Liver (tissue), 9 donors: ENCODE measurements around the gene INTS15. TPM values are rescaled to one million over a fixed set of nuclear protein-coding genes. Genes with fewer than 3 reads are reported as not detected.

Experiments
- DNase-seq: peaks from one replicate; pipeline ENCODE4 v3.0.0-alpha.2; 2017; ENCODE audit warnings: low spot score
- H3K27ac ChIP-seq, 2 donors: one replicate each; pipeline ENCODE4 v1.7.0; 2013; ENCODE audit warnings: inconsistent platforms in 2 of 2, low read length in 2 of 2, control low read depth in 1 of 2, low read depth in 1 of 2, mild to moderate bottlenecking in 1 of 2
- H3K27me3 ChIP-seq, 4 donors: one replicate each; pipeline versions ENCODE4 v1.6.1 to v1.7.0; 2013; ENCODE audit warnings: low read length in 3 of 4, inconsistent platforms in 1 of 4, mild to moderate bottlenecking in 1 of 4, moderate library complexity in 1 of 4; ENCODE audit not compliant: control insufficient read depth in 4 of 4, insufficient read depth in 4 of 4
- H3K36me3 ChIP-seq, 4 donors: one replicate each; pipeline versions ENCODE4 v1.6.1 to v1.7.0; 2013; ENCODE audit warnings: low read length in 3 of 4, mild to moderate bottlenecking in 3 of 4, low read depth in 1 of 4, moderate library complexity in 1 of 4; ENCODE audit not compliant: control insufficient read depth in 4 of 4, insufficient read depth in 3 of 4
- H3K4me1 ChIP-seq, 4 donors: one replicate each; pipeline versions ENCODE4 v1.6.1 to v1.7.0; 2013; ENCODE audit warnings: low read length in 3 of 4, mild to moderate bottlenecking in 3 of 4, moderate library complexity in 1 of 4; ENCODE audit not compliant: control insufficient read depth in 4 of 4, insufficient read depth in 4 of 4
- H3K4me3 ChIP-seq, 3 donors: one replicate each; pipeline versions ENCODE4 v1.6.1 to v1.7.0; 2013; ENCODE audit warnings: low read length in 3 of 3, control low read depth in 1 of 3, low read depth in 1 of 3, mild to moderate bottlenecking in 1 of 3
- H3K9ac ChIP-seq, 2 donors: one replicate each; pipeline ENCODE4 v1.7.0; 2013; ENCODE audit warnings: low read length in 2 of 2, mild to moderate bottlenecking in 2 of 2, moderate library complexity in 2 of 2, control low read depth in 1 of 2, low read depth in 1 of 2
- H3K9me3 ChIP-seq, 4 donors: one replicate each; pipeline versions ENCODE4 v1.6.1 to v1.7.0; 2013; ENCODE audit warnings: low read length in 3 of 4; ENCODE audit not compliant: control insufficient read depth in 4 of 4
- EGR1 ChIP-seq, 2 donors: IDR thresholded peaks; 2 replicates each; pipeline ENCODE4 v1.6.1; 2016 to 2018; ENCODE audit warnings: antibody characterized with exemption in 2 of 2, low read depth in 2 of 2
- FOXA1 ChIP-seq: IDR thresholded peaks from 2 replicates; pipeline ENCODE4 v1.6.1; 2016; ENCODE audit warnings: antibody characterized with exemption
- GABPA ChIP-seq, 2 donors: IDR thresholded peaks in 1 of 2; conservative IDR thresholded peaks in 1 of 2; 2 replicates each; pipeline ENCODE4 v1.6.1; 2016; ENCODE audit warnings: antibody characterized with exemption in 2 of 2, mild to moderate bottlenecking in 1 of 2, moderate library complexity in 1 of 2
- HNF4A ChIP-seq, 2 donors: conservative IDR thresholded peaks; 2 replicates each; pipeline ENCODE4 v1.6.1; 2016; ENCODE audit warnings: antibody characterized with exemption in 2 of 2, mild to moderate bottlenecking in 2 of 2
- HNF4G ChIP-seq: IDR thresholded peaks from 2 replicates; pipeline ENCODE4 v1.6.1; 2016; ENCODE audit warnings: antibody characterized with exemption
- NR2F2 ChIP-seq: IDR thresholded peaks from 2 replicates; pipeline ENCODE4 v1.6.1; 2016; ENCODE audit warnings: antibody characterized with exemption
- RAD21 ChIP-seq, 2 donors: IDR thresholded peaks; 2 replicates each; pipeline ENCODE4 v1.6.1; 2016; ENCODE audit warnings: antibody characterized with exemption in 2 of 2, mild to moderate bottlenecking in 2 of 2
- RXRA ChIP-seq, 2 donors: IDR thresholded peaks; 2 replicates each; pipeline ENCODE4 v1.6.1; 2017 to 2018; ENCODE audit warnings: antibody characterized with exemption in 2 of 2, mild to moderate bottlenecking in 1 of 2
- SP1 ChIP-seq: IDR thresholded peaks from 2 replicates; pipeline ENCODE4 v1.6.1; 2018; ENCODE audit warnings: antibody characterized with exemption, mild to moderate bottlenecking
- TAF1 ChIP-seq: conservative IDR thresholded peaks from 2 replicates; pipeline ENCODE4 v1.6.1; 2016; ENCODE audit warnings: antibody characterized with exemption, mild to moderate bottlenecking
- YY1 ChIP-seq: IDR thresholded peaks from 2 replicates; pipeline ENCODE4 v1.6.1; 2016; ENCODE audit warnings: antibody characterized with exemption, mild to moderate bottlenecking
- WGBS: extraction: QIAGEN DNeasy Blood & Tissue Kit; methylation state at CpG from one replicate; pipeline ENCODE4 v1.1.7; 2013; 5-methylcytosine and 5-hydroxymethylcytosine counted together
- polyA plus RNA-seq, 2 donors: library from polyadenylated mRNA; stranded (reverse) in 1 of 2; unstranded in 1 of 2; fragments of 200-250 nt in 1 of 2; fragments of >200 nt in 1 of 2; fragmentation: Nextera tagmentation in 1 of 2; extraction: Ambion mirVana in 1 of 2; gene quantifications; one replicate each; pipeline versions ENCODE4 v1.2.1 to v1.2.3, GENCODE V29; 2013 to 2015
- total RNA-seq, 2 donors: library from RNA; depleted of rRNA; stranded (reverse); fragments of >200 nt; gene quantifications; one replicate each; pipeline ENCODE4 v1.2.3, GENCODE V29; 2014
- TF ChIP-seq, protein P1 (sequence below): fragments of 150-350 bp; IDR thresholded peaks from 2 replicates; pipeline ENCODE4 v1.5.1; 2017; ENCODE audit warnings: improper control_type of control experiment, low read depth, low read length; ENCODE audit not compliant: missing input control
- TF ChIP-seq, protein P2 (sequence below): IDR thresholded peaks from 2 replicates; pipeline ENCODE4 v1.6.1; 2016; ENCODE audit warnings: antibody characterized with exemption
- TF ChIP-seq, protein P3 (sequence below): IDR thresholded peaks from 2 replicates; pipeline ENCODE4 v1.6.1; 2016; ENCODE audit warnings: antibody characterized with exemption
- TF ChIP-seq, protein P4 (sequence below): IDR thresholded peaks from 2 replicates; pipeline ENCODE4 v1.6.1; 2016; ENCODE audit warnings: antibody characterized with exemption, mild to moderate bottlenecking
- TF ChIP-seq, protein P5 (sequence below): IDR thresholded peaks from 2 replicates; pipeline ENCODE4 v1.6.1; 2016; ENCODE audit warnings: antibody characterized with exemption
- donor health status: healthy.
- donor health status: healthy.
- donor health status: healthy.
- donor health status: healthy.
- donor health status: healthy.

INTS15 gene
- total and polyA plus RNA-seq, 4 donors: 5.2 to 10.4 (median 8.2) TPM

DNA sequence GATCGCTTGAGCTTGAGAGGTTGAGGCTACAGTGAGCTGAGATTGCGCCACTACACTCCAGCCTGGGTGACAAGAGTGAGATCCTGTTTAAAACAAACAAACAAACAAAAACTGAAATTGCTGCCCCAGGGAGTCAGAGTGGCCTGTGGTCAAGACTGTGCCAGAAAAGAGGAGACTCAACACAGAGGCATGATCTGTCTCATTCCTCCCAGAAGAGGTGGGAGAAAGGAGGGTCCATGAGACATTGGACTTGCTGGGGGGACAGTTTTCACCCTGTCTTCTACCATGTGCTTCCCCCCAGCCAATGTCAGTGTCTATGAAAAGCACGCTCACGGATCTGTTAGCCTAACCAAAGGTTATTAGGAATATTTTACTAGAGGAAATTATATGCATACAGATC is 28.8 kb downstream of the INTS15 start (continued):
- TF ChIP-seq, protein P1, sequence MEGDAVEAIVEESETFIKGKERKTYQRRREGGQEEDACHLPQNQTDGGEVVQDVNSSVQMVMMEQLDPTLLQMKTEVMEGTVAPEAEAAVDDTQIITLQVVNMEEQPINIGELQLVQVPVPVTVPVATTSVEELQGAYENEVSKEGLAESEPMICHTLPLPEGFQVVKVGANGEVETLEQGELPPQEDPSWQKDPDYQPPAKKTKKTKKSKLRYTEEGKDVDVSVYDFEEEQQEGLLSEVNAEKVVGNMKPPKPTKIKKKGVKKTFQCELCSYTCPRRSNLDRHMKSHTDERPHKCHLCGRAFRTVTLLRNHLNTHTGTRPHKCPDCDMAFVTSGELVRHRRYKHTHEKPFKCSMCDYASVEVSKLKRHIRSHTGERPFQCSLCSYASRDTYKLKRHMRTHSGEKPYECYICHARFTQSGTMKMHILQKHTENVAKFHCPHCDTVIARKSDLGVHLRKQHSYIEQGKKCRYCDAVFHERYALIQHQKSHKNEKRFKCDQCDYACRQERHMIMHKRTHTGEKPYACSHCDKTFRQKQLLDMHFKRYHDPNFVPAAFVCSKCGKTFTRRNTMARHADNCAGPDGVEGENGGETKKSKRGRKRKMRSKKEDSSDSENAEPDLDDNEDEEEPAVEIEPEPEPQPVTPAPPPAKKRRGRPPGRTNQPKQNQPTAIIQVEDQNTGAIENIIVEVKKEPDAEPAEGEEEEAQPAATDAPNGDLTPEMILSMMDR: no peak
- no peak for TF ChIP-seq RXRA (IDR thresholded peaks at IDR 0.05)
- TF ChIP-seq SP1: no peak
- TF ChIP-seq, protein P2, sequence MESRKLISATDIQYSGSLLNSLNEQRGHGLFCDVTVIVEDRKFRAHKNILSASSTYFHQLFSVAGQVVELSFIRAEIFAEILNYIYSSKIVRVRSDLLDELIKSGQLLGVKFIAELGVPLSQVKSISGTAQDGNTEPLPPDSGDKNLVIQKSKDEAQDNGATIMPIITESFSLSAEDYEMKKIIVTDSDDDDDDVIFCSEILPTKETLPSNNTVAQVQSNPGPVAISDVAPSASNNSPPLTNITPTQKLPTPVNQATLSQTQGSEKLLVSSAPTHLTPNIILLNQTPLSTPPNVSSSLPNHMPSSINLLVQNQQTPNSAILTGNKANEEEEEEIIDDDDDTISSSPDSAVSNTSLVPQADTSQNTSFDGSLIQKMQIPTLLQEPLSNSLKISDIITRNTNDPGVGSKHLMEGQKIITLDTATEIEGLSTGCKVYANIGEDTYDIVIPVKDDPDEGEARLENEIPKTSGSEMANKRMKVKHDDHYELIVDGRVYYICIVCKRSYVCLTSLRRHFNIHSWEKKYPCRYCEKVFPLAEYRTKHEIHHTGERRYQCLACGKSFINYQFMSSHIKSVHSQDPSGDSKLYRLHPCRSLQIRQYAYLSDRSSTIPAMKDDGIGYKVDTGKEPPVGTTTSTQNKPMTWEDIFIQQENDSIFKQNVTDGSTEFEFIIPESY: no peak
- TF ChIP-seq RAD21 (IDR thresholded peaks at IDR 0.05): no peak
- TF ChIP-seq HNF4G: no peak
- TF ChIP-seq FOXA1: no peak

DNA sequence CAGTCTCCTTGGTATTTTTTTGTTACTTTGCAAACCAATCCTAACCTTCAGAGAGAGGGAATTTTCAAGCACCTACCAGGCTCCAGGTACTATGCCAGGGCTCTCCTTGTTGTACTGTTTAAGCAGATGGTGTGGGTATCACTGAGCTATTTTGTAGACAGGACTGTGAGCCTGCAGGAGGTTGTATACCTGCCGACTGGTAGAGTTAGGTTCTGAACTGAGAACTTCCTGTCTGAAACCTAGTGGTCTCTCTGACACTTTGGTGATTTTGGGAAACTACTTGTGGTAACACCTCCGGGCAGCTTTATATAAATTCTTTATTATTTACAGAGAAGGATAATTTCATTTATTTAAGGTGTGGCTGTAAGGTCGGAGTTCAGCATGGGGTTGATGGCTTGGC is 30.1 kb downstream of the INTS15 start:
- 77% methylated on average over 3 of the region's 3 CpGs for WGBS

More for the DNA sequence above, 30.1 kb downstream of the INTS15 start:
- Histone ChIP-seq H3K27ac (no peak overlapping the region), H3K9me3 (no peaks in the 10 kb centered on the region), H3K9ac (no peak overlapping the region), H3K27me3 (peaks cover 0 to under 1% (median 0%) of the 10 kb centered on the region in 4 donors), H3K4me1 (peaks cover 0 to 7% (median 3%) of the 10 kb centered on the region in 4 donors), H3K4me3 (no peak overlapping the region), H3K36me3 (no peaks in the 10 kb centered on the region)
- TF ChIP-seq, protein P2: no peak
- TF ChIP-seq HNF4G (no peak), TAF1 (no peak), HNF4A (conservative IDR thresholded peaks at IDR 0.05) (no peak), SP1 (no peak), RXRA (IDR thresholded peaks at IDR 0.05) (no peak), FOXA1 (no peak), YY1 (no peak), NR2F2 (no peak), RAD21 (IDR thresholded peaks at IDR 0.05) (no peak), EGR1 (IDR thresholded peaks at IDR 0.05; ENCODE audit: low read depth in 2 of 2) (no peak), GABPA (IDR thresholded peaks at IDR 0.05 in 1 of 2, conservative IDR thresholded peaks at IDR 0.05 in 1 of 2) (no peak)
- TF ChIP-seq, protein P3, sequence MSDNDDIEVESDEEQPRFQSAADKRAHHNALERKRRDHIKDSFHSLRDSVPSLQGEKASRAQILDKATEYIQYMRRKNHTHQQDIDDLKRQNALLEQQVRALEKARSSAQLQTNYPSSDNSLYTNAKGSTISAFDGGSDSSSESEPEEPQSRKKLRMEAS: no peak
- TF ChIP-seq, protein P4, sequence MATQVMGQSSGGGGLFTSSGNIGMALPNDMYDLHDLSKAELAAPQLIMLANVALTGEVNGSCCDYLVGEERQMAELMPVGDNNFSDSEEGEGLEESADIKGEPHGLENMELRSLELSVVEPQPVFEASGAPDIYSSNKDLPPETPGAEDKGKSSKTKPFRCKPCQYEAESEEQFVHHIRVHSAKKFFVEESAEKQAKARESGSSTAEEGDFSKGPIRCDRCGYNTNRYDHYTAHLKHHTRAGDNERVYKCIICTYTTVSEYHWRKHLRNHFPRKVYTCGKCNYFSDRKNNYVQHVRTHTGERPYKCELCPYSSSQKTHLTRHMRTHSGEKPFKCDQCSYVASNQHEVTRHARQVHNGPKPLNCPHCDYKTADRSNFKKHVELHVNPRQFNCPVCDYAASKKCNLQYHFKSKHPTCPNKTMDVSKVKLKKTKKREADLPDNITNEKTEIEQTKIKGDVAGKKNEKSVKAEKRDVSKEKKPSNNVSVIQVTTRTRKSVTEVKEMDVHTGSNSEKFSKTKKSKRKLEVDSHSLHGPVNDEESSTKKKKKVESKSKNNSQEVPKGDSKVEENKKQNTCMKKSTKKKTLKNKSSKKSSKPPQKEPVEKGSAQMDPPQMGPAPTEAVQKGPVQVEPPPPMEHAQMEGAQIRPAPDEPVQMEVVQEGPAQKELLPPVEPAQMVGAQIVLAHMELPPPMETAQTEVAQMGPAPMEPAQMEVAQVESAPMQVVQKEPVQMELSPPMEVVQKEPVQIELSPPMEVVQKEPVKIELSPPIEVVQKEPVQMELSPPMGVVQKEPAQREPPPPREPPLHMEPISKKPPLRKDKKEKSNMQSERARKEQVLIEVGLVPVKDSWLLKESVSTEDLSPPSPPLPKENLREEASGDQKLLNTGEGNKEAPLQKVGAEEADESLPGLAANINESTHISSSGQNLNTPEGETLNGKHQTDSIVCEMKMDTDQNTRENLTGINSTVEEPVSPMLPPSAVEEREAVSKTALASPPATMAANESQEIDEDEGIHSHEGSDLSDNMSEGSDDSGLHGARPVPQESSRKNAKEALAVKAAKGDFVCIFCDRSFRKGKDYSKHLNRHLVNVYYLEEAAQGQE: no peak
- TF ChIP-seq, protein P5, sequence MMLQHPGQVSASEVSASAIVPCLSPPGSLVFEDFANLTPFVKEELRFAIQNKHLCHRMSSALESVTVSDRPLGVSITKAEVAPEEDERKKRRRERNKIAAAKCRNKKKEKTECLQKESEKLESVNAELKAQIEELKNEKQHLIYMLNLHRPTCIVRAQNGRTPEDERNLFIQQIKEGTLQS: no peak
- TF ChIP-seq, protein P1: no peak
- DNase-seq: no peak
